IMR-90 (cell line): Measurements from ENCODE around the gene TARDBP. TPM values are rescaled to one million over a fixed set of nuclear protein-coding genes. Genes with fewer than 3 reads are reported as not detected.

Experiments
- ATAC-seq: fragments of 200-7000 bp; cut with Tn5 transposase; 2 replicates; pipeline ENCODE4 v1.9.1; 2020; ENCODE audit warnings: low read depth, mild to moderate bottlenecking, moderate library complexity
- BruUV-seq: library from RNA; stranded (reverse); fragments of 400-500 nt; replicated peaks from 2 replicates; lab custom pipeline; 2021; lab: Mats Ljungman, UMichigan
- CTCF ChIA-PET: fragments of 300-600 bp; formaldehyde crosslinking; extraction: SDS; loops from one replicate; lab custom pipeline; 2021; ENCODE audit warnings: antibody characterized with exemption; lab: Yijun Ruan, JAX
- POLR2A ChIA-PET: fragments of 300-600 bp; sonication (Branson Sonifier 250); formaldehyde crosslinking; loops from one replicate; lab custom pipeline; 2022; ENCODE audit warnings: antibody characterized with exemption; ENCODE audit not compliant: unreplicated experiment; lab: Charles Lee
- DNase-seq: peaks from one replicate; pipeline ENCODE4 v3.0.0; 2013
- H2AFZ ChIP-seq: replicated peaks from 2 replicates; pipeline ENCODE3; 2013; ENCODE audit warnings: low read length, mild to moderate bottlenecking; ENCODE audit not compliant: poor library complexity
- H2AK5ac ChIP-seq: 2 replicates; pipeline ENCODE4 v1.6.1; 2013; ENCODE audit warnings: low read depth, low read length, inconsistent platforms
- H2AK9ac ChIP-seq: replicated peaks from 2 replicates; pipeline ENCODE3; 2013; ENCODE audit warnings: mild to moderate bottlenecking, low read depth, low read length, moderate library complexity; ENCODE audit not compliant: poor library complexity
- H2BK120ac ChIP-seq: 2 replicates; pipeline ENCODE4 v1.6.1; 2013; ENCODE audit warnings: low read depth, low read length, inconsistent platforms
- H2BK15ac ChIP-seq: 3 replicates; pipeline ENCODE4 v1.6.1; 2013; ENCODE audit warnings: low read depth, low read length, inconsistent platforms
- H2BK20ac ChIP-seq: 2 replicates; pipeline ENCODE4 v1.6.1; 2013; ENCODE audit warnings: low read depth, mild to moderate bottlenecking, inconsistent platforms, low read length, moderate library complexity
- H2BK5ac ChIP-seq: 2 replicates; pipeline ENCODE4 v1.6.1; 2013; ENCODE audit warnings: mild to moderate bottlenecking, low read depth, low read length, inconsistent platforms; ENCODE audit not compliant: poor library complexity, severe bottlenecking
- H3K14ac ChIP-seq: replicated peaks from 2 replicates; pipeline ENCODE4 v1.6.1; 2013; ENCODE audit warnings: low read depth, low read length, inconsistent platforms
- H3K18ac ChIP-seq: 2 replicates; pipeline ENCODE4 v1.6.1; 2013; ENCODE audit warnings: low read depth, low read length, control low read depth
- H3K23ac ChIP-seq: 2 replicates; pipeline ENCODE4 v1.6.1; 2013; ENCODE audit warnings: low read depth, low read length, inconsistent platforms
- H3K27ac ChIP-seq: 2 replicates; pipeline ENCODE4 v1.5.1; 2013; ENCODE audit warnings: mild to moderate bottlenecking, control low read depth, low read length; ENCODE audit not compliant: insufficient read depth
- H3K27me3 ChIP-seq: 2 replicates; pipeline ENCODE4 v1.6.1; 2013; ENCODE audit warnings: low read length; ENCODE audit not compliant: control insufficient read depth, insufficient read depth
- H3K36me3 ChIP-seq: 2 replicates; pipeline ENCODE4 v1.6.1; 2013; ENCODE audit warnings: low read length, mixed read lengths; ENCODE audit not compliant: control insufficient read depth, insufficient read depth
- H3K4ac ChIP-seq: 2 replicates; pipeline ENCODE4 v1.6.1; 2013; ENCODE audit warnings: low read depth, low read length, inconsistent platforms
- H3K4me1 ChIP-seq: 2 replicates; pipeline ENCODE4 v1.6.1; 2013; ENCODE audit warnings: low read length, mixed read lengths; ENCODE audit not compliant: control insufficient read depth, insufficient read depth
- H3K4me2 ChIP-seq: 2 replicates; pipeline ENCODE4 v1.6.1; 2013; ENCODE audit warnings: low read depth, mild to moderate bottlenecking, control low read depth, low read length, moderate library complexity
- H3K4me3 ChIP-seq: 2 replicates; pipeline ENCODE4 v1.5.1; 2013; ENCODE audit warnings: low read depth, mild to moderate bottlenecking, control low read depth, low read length, moderate library complexity; ENCODE audit not compliant: insufficient read depth
- H3K56ac ChIP-seq: 2 replicates; pipeline ENCODE4 v1.6.1; 2013; ENCODE audit warnings: low read length, inconsistent platforms; ENCODE audit not compliant: insufficient read depth; ENCODE audit errors: extremely low read depth
- H3K79me1 ChIP-seq, 2 experiments: 2 replicates each; pipeline ENCODE4 v1.6.1; 2013; ENCODE audit warnings: low read length in 2 of 2, inconsistent platforms in 1 of 2, low read depth in 1 of 2
- H3K9ac ChIP-seq: 2 replicates; pipeline ENCODE4 v1.6.1; 2013; ENCODE audit warnings: low read depth, low read length, control low read depth
- H3K9me1 ChIP-seq: 2 replicates; pipeline ENCODE4 v1.6.1; 2013; ENCODE audit warnings: low read length, inconsistent platforms; ENCODE audit not compliant: insufficient read depth
- H3K9me3 ChIP-seq: 2 replicates; pipeline ENCODE4 v1.6.1; 2013; ENCODE audit warnings: low read length; ENCODE audit not compliant: control insufficient read depth, insufficient read depth
- H4K20me1 ChIP-seq: 2 replicates; pipeline ENCODE4 v1.6.1; 2013; ENCODE audit warnings: low read length, inconsistent platforms; ENCODE audit not compliant: insufficient read depth
- H4K5ac ChIP-seq: 2 replicates; pipeline ENCODE4 v1.6.1; 2013; ENCODE audit warnings: mild to moderate bottlenecking, low read depth, low read length, control low read depth
- H4K8ac ChIP-seq, 2 experiments: 2 replicates each; pipeline ENCODE4 v1.6.1; 2013; ENCODE audit warnings: low read depth in 2 of 2, low read length in 2 of 2, control low read depth in 1 of 2, inconsistent platforms in 1 of 2
- H4K91ac ChIP-seq: 2 replicates; pipeline ENCODE4 v1.6.1; 2013; ENCODE audit warnings: low read depth, low read length, inconsistent platforms; ENCODE audit not compliant: insufficient read depth
- BHLHE40 ChIP-seq: fragments of 150-350 bp; IDR thresholded peaks from 2 replicates; pipeline ENCODE4 v1.6.1; 2016; ENCODE audit warnings: mild to moderate bottlenecking, low read depth, low read length
- CEBPB ChIP-seq: IDR thresholded peaks from 2 replicates; pipeline ENCODE4 v1.6.1; 2012; ENCODE audit warnings: low read depth, low read length, improper control_type of control experiment
- CHD1 ChIP-seq: IDR thresholded peaks from 2 replicates; pipeline ENCODE4 v1.6.1; 2012; ENCODE audit warnings: low read depth, low read length, improper control_type of control experiment
- FOS ChIP-seq: fragments of 150-350 bp; IDR thresholded peaks from 2 replicates; pipeline ENCODE4 v1.6.1; 2016; ENCODE audit warnings: low read depth, low read length
- MAFK ChIP-seq: IDR thresholded peaks from 2 replicates; pipeline ENCODE4 v1.6.1; 2012; ENCODE audit warnings: low read depth, low read length, improper control_type of control experiment
- MAZ ChIP-seq: IDR thresholded peaks from 2 replicates; pipeline ENCODE4 v1.6.1; 2012; ENCODE audit warnings: low read depth, mild to moderate bottlenecking, low read length, improper control_type of control experiment, moderate library complexity, borderline replicate concordance
- MXI1 ChIP-seq: IDR thresholded peaks from 2 replicates; pipeline ENCODE4 v1.6.1; 2012; ENCODE audit warnings: low read depth, mild to moderate bottlenecking, low read length, moderate library complexity, borderline replicate concordance
- NFE2L2 ChIP-seq: fragments of 150-350 bp; IDR thresholded peaks from 2 replicates; pipeline ENCODE4 v1.6.1; 2016; ENCODE audit warnings: low read depth, mild to moderate bottlenecking, low read length
- POLR2A ChIP-seq: IDR thresholded peaks from 2 replicates; pipeline ENCODE4 v1.6.1; 2012; ENCODE audit warnings: mild to moderate bottlenecking, low read depth, low read length
- RAD21 ChIP-seq: IDR thresholded peaks from 2 replicates; pipeline ENCODE4 v1.6.1; 2012; ENCODE audit warnings: low read length, improper control_type of control experiment
- RCOR1 ChIP-seq: IDR thresholded peaks from 2 replicates; pipeline ENCODE4 v1.6.1; 2012; ENCODE audit warnings: mild to moderate bottlenecking, low read length, improper control_type of control experiment; ENCODE audit not compliant: insufficient replicate concordance
- RFX5 ChIP-seq: IDR thresholded peaks from 2 replicates; pipeline ENCODE4 v1.8.0; 2012; ENCODE audit warnings: low read depth, mild to moderate bottlenecking, low read length, moderate library complexity
- SMC3 ChIP-seq: fragments of 150-350 bp; IDR thresholded peaks from 2 replicates; pipeline ENCODE4 v1.6.1; 2016; ENCODE audit warnings: low read depth, mild to moderate bottlenecking, antibody characterized with exemption, low read length, moderate library complexity
- WGBS, 2 experiments: methylation state at CpG; one replicate each; pipeline versions ENCODE4 v1.1.5 to v1.1.7; 2013; ENCODE audit warnings: missing lambda C conversion rate in 2 of 2; ENCODE audit not compliant: insufficient read length in 1 of 2; ENCODE audit errors: extremely low coverage in 2 of 2; 5-methylcytosine and 5-hydroxymethylcytosine counted together
- dilution Hi-C: fragments of 300-500 bp; cut with HindIII; formaldehyde crosslinking; loops from one replicate; pipeline ENCODE4 v1.14.3; 2018; ENCODE audit warnings: low sequenced_read_pairs; ENCODE audit not compliant: unreplicated experiment
- in situ Hi-C: fragments of 300-500 bp; cut with MboI; formaldehyde crosslinking; loops from 3 replicates; pipeline ENCODE4 v1.14.3; 2019; ENCODE audit warnings: low sequenced_read_pairs, inconsistent platforms, mixed read lengths
- intact Hi-C: fragments of 100-400 bp; cut with micrococcal nuclease; formaldehyde crosslinking; loops from 2 replicates; pipeline ENCODE4 v1.10.0; 2022
- polyA plus RNA-seq, 3 experiments: library from polyadenylated mRNA; depleted of rRNA; stranded (reverse); fragments of >200 nt; gene quantifications; 2 replicates each; pipeline ENCODE4 v1.2.3, GENCODE V29; 2012; ENCODE audit warnings: low replicate concordance in 1 of 3
- total RNA-seq: library from RNA; depleted of rRNA; stranded (reverse); fragments of >200 nt; gene quantifications from 2 replicates; pipeline ENCODE4 v1.2.3, GENCODE V29; 2012
- TF ChIP-seq, protein P1 (sequence below): conservative IDR thresholded peaks from 2 replicates; pipeline ENCODE4 v1.5.1; 2012; ENCODE audit warnings: mild to moderate bottlenecking, low read depth, low read length, improper control_type of control experiment
- TF ChIP-seq, protein P2 (sequence below): fragments of 150-350 bp; IDR thresholded peaks from 2 replicates; pipeline ENCODE4 v1.6.1; 2016; ENCODE audit warnings: low read depth, mild to moderate bottlenecking, low read length, moderate library complexity, borderline replicate concordance

Gene TARDBP
- total and polyA plus RNA-seq, 2 of the 4 experiments (the other 2 are of a cell fraction), result 36.7 to 161 TPM

DNA sequence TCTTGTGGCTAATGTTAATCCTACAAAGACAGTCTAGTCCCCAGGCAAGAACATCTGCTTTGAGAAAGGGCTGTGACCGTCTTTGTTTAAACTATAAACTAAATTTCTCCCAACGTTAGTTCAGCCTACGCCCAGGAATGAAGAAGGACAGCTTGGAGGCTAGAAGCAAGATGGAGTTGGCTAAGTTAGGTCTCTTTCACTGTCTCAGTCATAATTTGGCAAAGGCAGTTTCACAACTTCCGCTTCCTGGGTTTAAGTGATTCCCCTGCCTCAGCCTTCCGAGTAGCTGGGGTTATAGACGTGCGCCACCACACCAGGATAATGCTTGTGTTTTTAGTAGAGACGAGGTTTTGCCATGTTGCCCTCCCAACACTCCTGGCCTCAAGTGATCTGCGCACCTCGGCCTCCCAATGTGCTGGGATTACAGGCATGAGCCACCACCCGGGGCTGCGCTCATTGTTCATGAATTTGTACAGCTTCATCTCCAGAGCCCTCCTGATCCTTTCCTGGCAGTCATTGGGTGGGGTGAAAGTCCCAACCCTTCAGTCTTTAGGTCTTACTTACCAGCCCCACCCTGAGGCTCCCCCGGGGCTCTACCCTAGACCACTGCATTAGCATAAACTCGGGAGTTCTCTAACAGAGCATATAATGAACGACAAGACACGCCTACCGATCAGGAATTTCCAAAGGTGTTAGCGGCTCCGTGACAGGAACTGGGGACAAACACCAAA lies 39.5 kb downstream of the TARDBP start:
- no peak overlapping the region for H2AK9ac ChIP-seq
- no peak overlapping the region for H4K91ac ChIP-seq
- no peak overlapping the region for H3K4ac ChIP-seq
- ATAC-seq (no peak), DNase-seq (no peak)
- H3K36me3 ChIP-seq, result peaks cover 8% of the 10 kb centered on the region; the same call in 1 of the 2 replicates
- intact Hi-C loops, result no loop called here
- ChIA-PET POLR2A (interaction anchor here (0.6 kb wide), 1 partner anchor 31 kb away, joined by 6 read pairs; no protein-coding TSS in a partner anchor), CTCF (interaction anchor here (1.0 to 1.6 kb wide), 2 partner anchors 14 to 15 kb away, joined by 4 read pairs; no protein-coding TSS in a partner anchor)
- dilution Hi-C loops, result no loop called here
- H2BK15ac ChIP-seq, result no peak overlapping the region
- no peaks in the 10 kb centered on the region for H3K9me1 ChIP-seq
- H2AFZ ChIP-seq, result no peak overlapping the region
- no peak overlapping the region for H3K4me3 ChIP-seq
- H3K27ac ChIP-seq, result no peak overlapping the region
- no peak overlapping the region for H2AK5ac ChIP-seq
- no peak overlapping the region for H2BK120ac ChIP-seq
- H4K20me1 ChIP-seq, result peaks cover 24% of the 10 kb centered on the region
- H3K9ac ChIP-seq, result no peak overlapping the region
- no peaks in the 10 kb centered on the region for H3K4me1 ChIP-seq
- H3K23ac ChIP-seq, result no peak overlapping the region
- no peak overlapping the region for H2BK20ac ChIP-seq
- in situ Hi-C loops, result no loop called here
- peaks cover 0 to 6% of the 10 kb centered on the region in 2 experiments; a peak in 1 of 4 replicates for H3K79me1 ChIP-seq
- WGBS, 2 experiments, result 100% methylated on average over 1 of the region's 19 CpGs; no CpG with 5 or more reads in 1 of the 2 experiments
- H2BK5ac ChIP-seq, result no peak overlapping the region
- H3K27me3 ChIP-seq, result no peaks in the 10 kb centered on the region
- BruUV-seq, result no TSS peak
- H3K4me2 ChIP-seq, result no peak overlapping the region
- no peak overlapping the region for H4K8ac ChIP-seq
- no peak overlapping the region for H4K5ac ChIP-seq
- H3K18ac ChIP-seq, result no peak overlapping the region
- H3K9me3 ChIP-seq, result no peaks in the 10 kb centered on the region
- no peak overlapping the region for H3K14ac ChIP-seq
- H3K56ac ChIP-seq, result no peak overlapping the region
- no peak for TF ChIP-seq RCOR1
- TF ChIP-seq MAFK, result no peak
- no peak for TF ChIP-seq NFE2L2
- TF ChIP-seq, protein P1, sequence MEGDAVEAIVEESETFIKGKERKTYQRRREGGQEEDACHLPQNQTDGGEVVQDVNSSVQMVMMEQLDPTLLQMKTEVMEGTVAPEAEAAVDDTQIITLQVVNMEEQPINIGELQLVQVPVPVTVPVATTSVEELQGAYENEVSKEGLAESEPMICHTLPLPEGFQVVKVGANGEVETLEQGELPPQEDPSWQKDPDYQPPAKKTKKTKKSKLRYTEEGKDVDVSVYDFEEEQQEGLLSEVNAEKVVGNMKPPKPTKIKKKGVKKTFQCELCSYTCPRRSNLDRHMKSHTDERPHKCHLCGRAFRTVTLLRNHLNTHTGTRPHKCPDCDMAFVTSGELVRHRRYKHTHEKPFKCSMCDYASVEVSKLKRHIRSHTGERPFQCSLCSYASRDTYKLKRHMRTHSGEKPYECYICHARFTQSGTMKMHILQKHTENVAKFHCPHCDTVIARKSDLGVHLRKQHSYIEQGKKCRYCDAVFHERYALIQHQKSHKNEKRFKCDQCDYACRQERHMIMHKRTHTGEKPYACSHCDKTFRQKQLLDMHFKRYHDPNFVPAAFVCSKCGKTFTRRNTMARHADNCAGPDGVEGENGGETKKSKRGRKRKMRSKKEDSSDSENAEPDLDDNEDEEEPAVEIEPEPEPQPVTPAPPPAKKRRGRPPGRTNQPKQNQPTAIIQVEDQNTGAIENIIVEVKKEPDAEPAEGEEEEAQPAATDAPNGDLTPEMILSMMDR, result no peak
- TF ChIP-seq BHLHE40, result no peak
- TF ChIP-seq RAD21, result no peak
- no peak for TF ChIP-seq SMC3
- TF ChIP-seq POLR2A, result no peak
- TF ChIP-seq CEBPB, result no peak
- TF ChIP-seq, protein P2, sequence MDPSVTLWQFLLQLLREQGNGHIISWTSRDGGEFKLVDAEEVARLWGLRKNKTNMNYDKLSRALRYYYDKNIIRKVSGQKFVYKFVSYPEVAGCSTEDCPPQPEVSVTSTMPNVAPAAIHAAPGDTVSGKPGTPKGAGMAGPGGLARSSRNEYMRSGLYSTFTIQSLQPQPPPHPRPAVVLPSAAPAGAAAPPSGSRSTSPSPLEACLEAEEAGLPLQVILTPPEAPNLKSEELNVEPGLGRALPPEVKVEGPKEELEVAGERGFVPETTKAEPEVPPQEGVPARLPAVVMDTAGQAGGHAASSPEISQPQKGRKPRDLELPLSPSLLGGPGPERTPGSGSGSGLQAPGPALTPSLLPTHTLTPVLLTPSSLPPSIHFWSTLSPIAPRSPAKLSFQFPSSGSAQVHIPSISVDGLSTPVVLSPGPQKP, result no peak
- no peak for TF ChIP-seq FOS
- TF ChIP-seq CHD1, result no peak
- TF ChIP-seq MAZ, result no peak
- TF ChIP-seq MXI1, result no peak
- no peak for TF ChIP-seq RFX5
